SU-DHL-6 (cell line): ENCODE measurements around the gene EXO5.

ENCODE experiments used
- H2AFZ ChIP-seq: fragments of 200-600 bp; sonication (generic); 2 replicates; pipeline ENCODE4 v1.6.1; 2014; ENCODE audit warnings: low read depth, mild to moderate bottlenecking, moderate library complexity, mixed read lengths, antibody characterized with exemption, low read length; ENCODE audit not compliant: severe bottlenecking
- H3F3A ChIP-seq: fragments of 200-600 bp; shearing (Covaris generic); 2 replicates; pipeline ENCODE4 v1.6.0; 2016; ENCODE audit warnings: antibody characterized with exemption, mild to moderate bottlenecking; ENCODE audit not compliant: insufficient read depth
- H3K27ac ChIP-seq: fragments of 200-600 bp; sonication (generic); 2 replicates; pipeline ENCODE4 v1.5.1; 2016; ENCODE audit warnings: low read depth, mild to moderate bottlenecking, low read length, moderate library complexity, mixed read lengths
- H3K27me3 ChIP-seq: fragments of 200-600 bp; sonication (generic), shearing (Covaris generic); 2 replicates; pipeline ENCODE4 v1.6.0; 2014; ENCODE audit warnings: mild to moderate bottlenecking, low read length
- H3K36me3 ChIP-seq: fragments of 200-600 bp; sonication (generic); 2 replicates; pipeline ENCODE4 v1.6.1; 2014; ENCODE audit warnings: mild to moderate bottlenecking, low read length, mixed read lengths
- H3K4me2 ChIP-seq: fragments of 300-600, 200-600 bp; shearing (Covaris generic), sonication (generic); 2 replicates; pipeline ENCODE4 v1.6.0; 2014; ENCODE audit warnings: low read length, low read depth, mild to moderate bottlenecking; ENCODE audit not compliant: poor library complexity, severe bottlenecking
- H3K4me3 ChIP-seq: fragments of 200-600 bp; sonication (generic); 2 replicates; pipeline ENCODE4 v1.5.1; 2014; ENCODE audit warnings: antibody characterized with exemption, low read length, mild to moderate bottlenecking, mixed read lengths; ENCODE audit not compliant: insufficient read depth, poor library complexity, severe bottlenecking
- H3K79me2 ChIP-seq: fragments of 200-600 bp; sonication (generic); 2 replicates; pipeline ENCODE4 v1.6.1; 2014; ENCODE audit warnings: mild to moderate bottlenecking, low read length, moderate library complexity; ENCODE audit not compliant: insufficient read depth
- H3K9ac ChIP-seq: fragments of 200-600 bp; sonication (generic); 2 replicates; pipeline ENCODE4 v1.7.0; 2014; ENCODE audit warnings: mild to moderate bottlenecking, low read length
- H3K9me2 ChIP-seq: fragments of 200-600 bp; sonication (generic); replicated peaks from 2 replicates; pipeline ENCODE4 v1.6.1; 2014; ENCODE audit warnings: low read length; ENCODE audit not compliant: insufficient read depth
- H3K9me3 ChIP-seq: fragments of 200-600 bp; sonication (generic); 2 replicates; pipeline ENCODE4 v1.6.1; 2014; ENCODE audit warnings: low read length, mixed read lengths; ENCODE audit not compliant: insufficient read depth
- H4K20me1 ChIP-seq: fragments of 200-600 bp; sonication (generic); 2 replicates; pipeline ENCODE4 v1.6.1; 2014; ENCODE audit warnings: low read depth, mild to moderate bottlenecking, antibody characterized with exemption, low read length, moderate library complexity, mixed read lengths
- CTCF ChIP-seq: fragments of 200-600 bp; sonication (generic); IDR thresholded peaks from one replicate; pipeline ENCODE4 v1.5.1; 2017; ENCODE audit warnings: antibody characterized with exemption, mild to moderate bottlenecking, low read length, moderate library complexity; ENCODE audit not compliant: insufficient read depth, poor library complexity, severe bottlenecking
- EZH2phosphoT487 ChIP-seq: fragments of 200-600 bp; sonication (generic), shearing (Covaris generic); conservative IDR thresholded peaks from 2 replicates; pipeline ENCODE4 v1.6.1; 2018; ENCODE audit warnings: mild to moderate bottlenecking, antibody characterized with exemption, low read length, moderate library complexity, mixed read lengths

Gene EXO5

GRCh38 chr1:40562185-40562584 is 53.6 kb downstream of the EXO5 start:
- Histone ChIP-seq H3K36me3 (no peaks in the 10 kb centered on the region), H4K20me1 (no peaks in the 10 kb centered on the region), H3K27me3 (no peaks in the 10 kb centered on the region), H3K4me3 (no peak overlapping the region), H3K9ac (no peak overlapping the region), H3K9me2 (no peaks in the 10 kb centered on the region), H3K27ac (no peak overlapping the region), H3K79me2 (no peaks in the 10 kb centered on the region), H2AFZ (no peak overlapping the region), H3K9me3 (no peaks in the 10 kb centered on the region), H3F3A (no peaks in the 10 kb centered on the region), H3K4me2 (no peak overlapping the region)
- no peak for TF ChIP-seq EZH2phosphoT487
- no peak for TF ChIP-seq CTCF

- H3K27me3 ChIP-seq = no peaks in the 10 kb centered on the region
Measured at GRCh38 chr1:40563266-40563665, 54.7 kb downstream of the EXO5 start.

GRCh38 chr1:40564506-40564905 is 55.9 kb downstream of the EXO5 start:
- no peaks in the 10 kb centered on the region for H3K9me2 ChIP-seq
- H2AFZ ChIP-seq = no peak overlapping the region
- TF ChIP-seq CTCF = no peak
- TF ChIP-seq EZH2phosphoT487 = no peak

More at GRCh38 chr1:40563266-40563665, 54.7 kb downstream of the EXO5 start:
- H3K4me3 ChIP-seq = no peak overlapping the region
- no peaks in the 10 kb centered on the region for H3K9me2 ChIP-seq
- H2AFZ ChIP-seq = no peak overlapping the region
- no peaks in the 10 kb centered on the region for H3K36me3 ChIP-seq
- no peaks in the 10 kb centered on the region for H3K79me2 ChIP-seq
- TF ChIP-seq CTCF (no peak), EZH2phosphoT487 (no peak)
- no peaks in the 10 kb centered on the region for H3K9me3 ChIP-seq
- H4K20me1 ChIP-seq = no peaks in the 10 kb centered on the region
- no peak overlapping the region for H3K27ac ChIP-seq
- no peak overlapping the region for H3K4me2 ChIP-seq
- no peaks in the 10 kb centered on the region for H3F3A ChIP-seq
- no peak overlapping the region for H3K9ac ChIP-seq

More at GRCh38 chr1:40564506-40564905, 55.9 kb downstream of the EXO5 start:
- Histone ChIP-seq H3K9ac (no peak overlapping the region), H3K4me3 (no peak overlapping the region), H3F3A (no peaks in the 10 kb centered on the region), H3K9me3 (no peaks in the 10 kb centered on the region), H4K20me1 (no peaks in the 10 kb centered on the region), H3K4me2 (no peak overlapping the region), H3K27ac (no peak overlapping the region), H3K36me3 (no peaks in the 10 kb centered on the region), H3K27me3 (no peaks in the 10 kb centered on the region), H3K79me2 (no peaks in the 10 kb centered on the region)
